KG1 (cell line): Measurements from ENCODE around the gene ITGA1.

ENCODE experiments used
- DNase-seq: peaks from one replicate; lab custom pipeline; 2025; lab: John Stamatoyannopoulos, UW

The ITGA1 gene

GRCh38 chr5:52772668-52773067 is 15.0 kb upstream of the ITGA1 start:
- DNase-seq, result no peak

- no peak for DNase-seq
Observed at GRCh38 chr5:52773342-52773741, 14.4 kb upstream of the ITGA1 start.

- no peak for DNase-seq
Observed at GRCh38 chr5:52774005-52774410, 13.7 kb upstream of the ITGA1 start.

DNA sequence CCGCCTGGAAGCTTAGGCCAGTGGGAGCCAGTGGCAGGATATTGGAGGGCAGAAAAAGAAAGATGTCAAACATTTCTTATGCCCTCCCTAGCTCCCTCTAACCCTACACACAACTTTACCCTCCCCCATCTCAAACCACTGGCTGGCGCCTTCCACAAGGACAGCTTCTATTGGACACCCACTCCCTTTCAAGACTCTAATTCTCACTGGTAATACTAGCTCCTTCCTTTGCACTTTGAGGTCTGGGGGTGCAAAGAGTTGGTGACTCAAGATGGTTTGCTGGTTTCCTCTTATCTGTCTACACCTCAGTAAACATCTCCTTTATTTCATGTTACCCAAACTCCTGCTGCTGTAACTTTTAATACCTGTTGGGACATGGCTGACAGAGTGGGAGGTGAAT is 11.6 kb upstream of the ITGA1 start:
- DNase-seq, result no peak

GRCh38 chr5:52777186-52777585 is 10.5 kb upstream of the ITGA1 start:
- no peak for DNase-seq

GRCh38 chr5:52778781-52779180 is 8.9 kb upstream of the ITGA1 start:
- no peak for DNase-seq

GRCh38 chr5:52779213-52779612 is 8.5 kb upstream of the ITGA1 start:
- no peak for DNase-seq

DNA sequence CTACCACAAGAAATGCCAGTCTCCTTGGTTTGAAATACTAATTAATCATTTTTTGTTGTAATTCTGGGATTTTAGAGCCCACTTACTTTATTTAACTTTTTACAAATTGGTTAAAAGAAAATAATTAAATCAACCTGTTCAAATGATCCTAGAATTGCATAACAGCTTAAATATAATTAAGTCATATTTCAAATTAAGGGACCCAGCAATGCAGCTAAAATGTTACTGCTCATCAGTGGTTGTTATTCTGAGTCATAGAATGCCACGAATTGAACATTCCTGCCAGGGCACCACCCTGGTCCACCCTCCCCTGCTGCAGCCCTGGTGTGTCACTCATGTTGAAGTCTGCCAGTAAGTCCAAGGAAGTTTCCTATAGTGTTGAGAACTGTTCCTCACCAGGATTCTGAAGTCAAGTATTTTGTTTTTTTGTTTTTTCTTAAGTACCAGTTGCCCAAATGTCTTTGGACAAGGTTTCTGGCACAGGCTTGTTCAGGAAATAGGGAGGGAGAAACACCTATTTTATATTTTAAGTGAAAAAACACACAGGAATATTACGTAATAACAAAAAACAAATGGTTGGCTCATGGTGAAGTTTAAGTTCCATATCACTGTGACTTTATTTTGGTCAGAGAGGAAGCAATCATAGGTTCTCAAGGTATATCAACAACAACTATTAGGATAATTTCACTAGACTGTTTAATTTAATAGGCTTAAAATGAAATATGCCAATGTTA is 4.3 kb upstream of the ITGA1 start:
- DNase-seq, result no peak

GRCh38 chr5:52784737-52785136 is 3.0 kb upstream of the ITGA1 start:
- DNase-seq, result no peak

- DNase-seq, result no peak
Observed at GRCh38 chr5:52786391-52786790, 1.3 kb upstream of the ITGA1 start.

GRCh38 chr5:52786949-52787599 is 642 bp upstream of the ITGA1 start:
- no peak for DNase-seq

GRCh38 chr5:52788505-52788821 is 747 bp downstream of the ITGA1 start:
- DNase-seq, result no peak

DNA sequence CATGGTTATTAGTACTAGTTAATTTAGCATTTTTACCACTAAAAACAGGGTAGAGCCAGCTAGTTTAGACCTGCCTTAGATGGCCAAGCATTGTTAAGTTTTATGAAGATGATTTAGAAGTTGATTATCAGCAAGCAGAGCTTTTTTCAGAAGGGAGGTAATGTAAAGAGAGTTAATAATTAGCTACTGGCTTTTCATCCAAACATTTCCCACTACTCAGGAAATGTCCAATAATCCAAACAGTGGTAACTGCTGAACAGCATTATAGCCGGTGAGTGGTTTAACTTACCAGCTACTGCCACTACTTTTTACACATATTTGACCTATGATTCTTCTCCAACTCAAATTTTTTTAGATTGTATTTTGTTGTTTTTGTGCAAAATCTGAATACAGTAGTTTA is 1.7 kb downstream of the ITGA1 start:
- DNase-seq, result no peak

DNA sequence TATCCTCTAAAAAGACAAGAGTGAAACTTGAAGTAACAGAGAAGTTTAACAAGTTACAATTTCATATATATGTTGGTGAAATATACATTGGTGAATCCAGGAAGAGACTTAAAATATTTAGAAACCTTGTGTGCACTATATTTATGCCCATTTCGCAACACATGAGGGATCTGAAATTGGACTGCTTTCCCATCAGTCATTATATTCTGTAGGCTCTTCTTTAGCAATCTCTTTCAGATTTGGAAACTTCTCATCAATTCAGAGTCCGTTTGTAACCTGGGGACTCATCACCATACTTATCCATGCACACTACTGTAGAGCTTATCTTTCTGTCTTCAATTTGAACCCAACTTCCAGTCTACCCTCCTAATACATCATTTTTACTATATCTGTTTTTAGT is 2.1 kb downstream of the ITGA1 start:
- DNase-seq, result no peak

DNA sequence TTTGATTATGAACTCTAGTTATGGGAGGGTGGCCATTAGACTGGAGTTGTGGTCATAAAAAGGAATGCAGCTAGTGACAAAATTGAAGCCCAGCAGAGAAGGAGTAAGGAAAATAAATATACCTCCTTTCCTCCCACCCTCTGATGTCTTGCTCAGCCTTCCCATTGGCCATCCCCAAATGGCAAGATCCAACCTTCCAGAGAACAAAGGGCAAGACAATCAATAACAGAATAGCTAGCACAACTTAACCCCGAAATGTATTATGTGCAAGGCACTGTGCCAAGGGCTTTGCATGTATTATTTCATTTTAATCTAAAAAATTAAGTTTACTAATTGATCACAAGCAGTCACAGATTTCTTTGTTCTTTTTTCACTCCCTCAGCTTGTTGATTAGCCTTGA is 3.6 kb downstream of the ITGA1 start:
- DNase-seq, result no peak

GRCh38 chr5:52794519-52794918 is 6.8 kb downstream of the ITGA1 start:
- no peak for DNase-seq

DNA sequence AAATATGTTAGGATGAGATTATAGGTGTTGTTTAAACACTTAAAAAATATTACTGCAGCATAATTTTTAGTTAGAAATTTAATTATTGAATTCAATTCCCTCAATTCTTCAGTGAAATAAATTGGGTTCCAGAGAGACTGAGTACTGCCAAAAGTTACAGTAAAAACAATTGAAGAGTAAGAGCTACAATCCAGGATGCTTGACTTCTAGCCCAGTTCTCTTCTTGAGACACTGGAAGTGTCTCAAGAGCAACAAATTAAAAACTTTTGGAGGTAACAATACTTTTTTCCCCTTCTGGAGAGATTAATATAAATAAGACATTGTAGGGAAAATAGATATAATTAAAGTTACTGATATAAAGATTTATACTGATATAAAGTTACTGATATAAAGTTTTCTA is 8.3 kb downstream of the ITGA1 start:
- DNase-seq, result no peak

GRCh38 chr5:52796516-52797103 is 8.9 kb downstream of the ITGA1 start:
- no peak for DNase-seq

- no peak for DNase-seq
Observed at GRCh38 chr5:52798938-52799337, 11.2 kb downstream of the ITGA1 start.

GRCh38 chr5:52799358-52799982 is 11.8 kb downstream of the ITGA1 start:
- no peak for DNase-seq

GRCh38 chr5:52799983-52800393 is 12.3 kb downstream of the ITGA1 start:
- DNase-seq, result peak; percentile 57

- DNase-seq, result no peak
Observed at GRCh38 chr5:52800394-52801213, 12.9 kb downstream of the ITGA1 start.
